Gastrocnemius medialis (tissue), 4 donors: ENCODE results near the gene B3GNT8. TPM values are rescaled to one million over a fixed set of nuclear protein-coding genes. Genes with fewer than 3 reads are reported as not detected.

Experiments used
- ATAC-seq, 2 donors: fragments of 150-250 bp; one replicate each; pipeline ENCODE4 v1.9.1; 2016
- DNase-seq, 2 donors: peaks; one replicate each; pipeline ENCODE4 v3.0.0-alpha.2; 2019
- H3K27ac ChIP-seq, 4 donors: fragments of 200-600 bp; sonication (generic); 1 replicate in 1 of 4; 2 replicates in 3 of 4; pipeline ENCODE4 v1.5.1; 2016 to 2018; ENCODE audit warnings: mild to moderate bottlenecking in 2 of 4, moderate library complexity in 1 of 4
- H3K27me3 ChIP-seq, 3 donors: fragments of 200-600 bp; sonication (generic) in 2 of 3; 1 replicate in 1 of 3; 2 replicates in 2 of 3; pipeline versions ENCODE4 v1.5.1 to v1.6.0; 2016 to 2019; ENCODE audit warnings: mild to moderate bottlenecking in 1 of 3, moderate library complexity in 1 of 3
- H3K36me3 ChIP-seq, 2 donors: fragments of 200-600 bp; sonication (generic) in 1 of 2; one replicate each; pipeline ENCODE4 v1.5.1; 2017 to 2018
- H3K4me1 ChIP-seq, 2 donors: fragments of 200-600 bp; sonication (generic) in 1 of 2; one replicate each; pipeline ENCODE4 v1.5.1; 2016 to 2017; ENCODE audit warnings: mild to moderate bottlenecking in 2 of 2
- H3K4me3 ChIP-seq, 4 donors: fragments of 200-600 bp; sonication (generic) in 3 of 4; 1 replicate in 1 of 4; 2 replicates in 3 of 4; pipeline ENCODE4 v1.5.1; 2016 to 2019; ENCODE audit warnings: mild to moderate bottlenecking in 2 of 4
- H3K9me3 ChIP-seq, 3 donors: fragments of 200-600 bp; sonication (generic) in 2 of 3; 1 replicate in 1 of 3; 2 replicates in 2 of 3; pipeline ENCODE4 v1.5.1; 2016 to 2019
- POLR2A ChIP-seq, 2 donors: fragments of 450-650 bp; IDR thresholded peaks; one replicate each; pipeline ENCODE4 v1.6.1; 2017; ENCODE audit warnings: antibody characterized with exemption in 2 of 2, mild to moderate bottlenecking in 2 of 2, moderate library complexity in 2 of 2
- in situ Hi-C, 4 donors: fragments of 200-750 bp; cut with MboI; loops; one replicate each; pipeline versions ENCODE4 v1.15.0 to v1.8.0; 2017; ENCODE audit warnings: low sequenced_read_pairs in 4 of 4
- intact Hi-C: fragments of 100-400 bp; cut with DNase I; formaldehyde crosslinking; loops from one replicate; pipeline ENCODE4 v1.15.1; 2023; ENCODE audit warnings: low total_unique reads
- total RNA-seq, 4 donors: library from RNA; depleted of rRNA; stranded (reverse); fragments of >200 nt; gene quantifications; one replicate each; pipeline versions ENCODE4 v1.1.0 to v1.2.3, GENCODE V29; 2016
- TF ChIP-seq, protein P1 (sequence below), 5 experiments: fragments of 450-650 bp in 3 of 5; fragments of 200-600 bp in 2 of 5; sonication (generic) in 2 of 5; IDR thresholded peaks in 4 of 5; conservative IDR thresholded peaks in 1 of 5; 1 replicate in 4 of 5; 2 replicates in 1 of 5; pipeline ENCODE4 v1.5.1; 2016 to 2019; ENCODE audit warnings: antibody characterized with exemption in 5 of 5, mild to moderate bottlenecking in 3 of 5, moderate library complexity in 3 of 5

B3GNT8 gene
- total RNA-seq, 4 donors from 2014 or later, result 0.24 to 0.33 (median 0.33) TPM; not detected in 1

DNA sequence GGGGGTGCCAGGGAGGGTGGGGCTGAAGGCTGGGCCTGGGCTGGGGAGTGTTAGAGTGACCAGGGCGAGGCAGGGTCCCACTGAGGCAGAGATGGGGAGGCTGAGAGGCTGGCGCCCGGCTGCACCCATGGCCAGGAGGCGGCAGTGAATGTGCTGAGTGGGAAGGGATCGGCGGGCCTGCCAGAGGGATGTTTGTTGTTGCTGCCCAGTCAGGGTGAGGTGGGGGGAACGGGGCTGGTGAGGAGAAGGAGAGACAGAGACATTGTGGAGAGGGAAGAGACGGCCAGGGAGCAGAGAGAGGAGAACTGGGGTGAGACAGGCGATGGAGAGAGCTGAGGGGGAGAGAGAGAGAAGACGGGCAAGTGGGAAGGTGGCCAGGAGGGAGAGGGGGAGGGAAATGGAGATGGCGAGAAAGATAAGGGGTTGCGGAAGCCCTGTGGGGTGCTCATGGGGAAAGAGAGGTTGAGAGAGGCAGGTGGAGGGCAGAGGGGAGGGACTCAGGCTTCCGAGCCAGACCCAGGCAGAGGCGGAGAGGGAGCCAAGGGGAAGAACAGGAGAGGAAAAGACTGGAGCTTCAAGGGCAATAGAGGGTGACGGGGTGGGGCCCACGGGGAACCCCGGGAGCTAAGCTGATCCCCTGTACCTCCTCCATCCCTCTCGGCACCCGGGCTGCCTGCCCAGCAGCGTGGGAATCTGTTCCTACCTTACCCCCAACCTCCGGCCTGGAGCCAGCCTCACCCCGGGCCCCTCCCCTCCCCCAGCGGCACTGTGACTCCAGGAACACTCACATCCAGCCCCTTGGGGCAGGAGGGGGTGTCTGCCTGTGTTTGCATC, 690 bp upstream of the B3GNT8 start:
- no peaks in the 10 kb centered on the region for H3K27me3 ChIP-seq
- DNase-seq (no peak), ATAC-seq (peak in 1 of 2 donors; percentile 5)
- H3K27ac ChIP-seq, result peak overlapping the region; percentile 60 to 74 (median 68)
- peaks cover 0 to 39% of the 10 kb centered on the region in 2 donors for H3K36me3 ChIP-seq
- H3K9me3 ChIP-seq, result no peaks in the 10 kb centered on the region
- H3K4me3 ChIP-seq, result peak overlapping the region; percentile 43 to 59 (median 54)
- TF ChIP-seq, protein P1, sequence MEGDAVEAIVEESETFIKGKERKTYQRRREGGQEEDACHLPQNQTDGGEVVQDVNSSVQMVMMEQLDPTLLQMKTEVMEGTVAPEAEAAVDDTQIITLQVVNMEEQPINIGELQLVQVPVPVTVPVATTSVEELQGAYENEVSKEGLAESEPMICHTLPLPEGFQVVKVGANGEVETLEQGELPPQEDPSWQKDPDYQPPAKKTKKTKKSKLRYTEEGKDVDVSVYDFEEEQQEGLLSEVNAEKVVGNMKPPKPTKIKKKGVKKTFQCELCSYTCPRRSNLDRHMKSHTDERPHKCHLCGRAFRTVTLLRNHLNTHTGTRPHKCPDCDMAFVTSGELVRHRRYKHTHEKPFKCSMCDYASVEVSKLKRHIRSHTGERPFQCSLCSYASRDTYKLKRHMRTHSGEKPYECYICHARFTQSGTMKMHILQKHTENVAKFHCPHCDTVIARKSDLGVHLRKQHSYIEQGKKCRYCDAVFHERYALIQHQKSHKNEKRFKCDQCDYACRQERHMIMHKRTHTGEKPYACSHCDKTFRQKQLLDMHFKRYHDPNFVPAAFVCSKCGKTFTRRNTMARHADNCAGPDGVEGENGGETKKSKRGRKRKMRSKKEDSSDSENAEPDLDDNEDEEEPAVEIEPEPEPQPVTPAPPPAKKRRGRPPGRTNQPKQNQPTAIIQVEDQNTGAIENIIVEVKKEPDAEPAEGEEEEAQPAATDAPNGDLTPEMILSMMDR (IDR thresholded peaks at IDR 0.05 in 4 of 5, conservative IDR thresholded peaks at IDR 0.05 in 1 of 5), result no peak
- no peak for TF ChIP-seq POLR2A (IDR thresholded peaks at IDR 0.05)
- peaks cover 23 to 38% of the 10 kb centered on the region in 2 donors for H3K4me1 ChIP-seq
- in situ Hi-C loops (no loop called here), intact Hi-C loops (no loop called here)

DNA sequence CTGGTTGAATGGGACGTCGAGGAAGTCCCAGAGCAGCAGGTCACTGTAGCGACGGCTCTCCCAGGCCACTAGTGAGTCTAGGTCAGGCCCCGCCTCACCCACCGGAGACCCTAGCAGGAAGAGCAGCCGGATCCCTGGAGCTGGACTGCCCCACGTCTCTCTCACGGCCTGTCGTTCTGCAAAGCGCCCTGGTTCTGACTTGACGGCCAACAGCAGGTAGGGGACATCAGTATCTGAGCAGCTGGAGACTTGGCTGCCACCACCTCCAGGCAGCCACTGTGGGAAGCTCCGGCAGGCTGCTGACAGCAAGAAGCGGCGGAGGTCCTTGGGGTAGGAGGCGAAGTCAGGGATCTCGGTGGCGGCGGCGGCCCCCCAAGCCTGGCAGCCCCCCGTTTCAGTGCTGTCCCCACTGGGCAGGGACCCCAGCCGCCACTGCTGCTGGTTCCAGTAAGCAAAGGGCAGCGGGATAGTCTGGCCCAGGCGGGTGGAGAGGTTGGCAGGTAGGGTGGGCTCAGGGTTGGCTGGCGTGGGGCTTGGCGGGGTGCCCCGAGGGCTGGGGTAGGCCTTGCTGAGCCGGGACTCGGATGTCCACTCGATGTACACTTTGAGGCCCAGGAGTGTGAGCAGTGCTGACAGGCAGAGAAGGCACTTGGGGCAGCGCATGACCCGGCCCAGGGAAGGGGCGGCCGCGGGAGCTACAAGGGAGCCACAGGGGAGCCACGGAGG, 895 bp downstream of the B3GNT8 start:
- peak overlapping the region; percentile 43 to 59 (median 54) for H3K4me3 ChIP-seq
- peak overlapping the region; percentile 60 to 74 (median 68) for H3K27ac ChIP-seq
- in situ Hi-C loops, result no loop called here
- H3K36me3 ChIP-seq, result peaks cover 0 to 51% of the 10 kb centered on the region in 2 donors
- H3K9me3 ChIP-seq, result no peaks in the 10 kb centered on the region
- ATAC-seq, result no peak
- intact Hi-C loops, result no loop called here
- no peak for DNase-seq
- peaks cover 12 to 23% of the 10 kb centered on the region in 2 donors for H3K4me1 ChIP-seq
- no peak for TF ChIP-seq POLR2A (IDR thresholded peaks at IDR 0.05)
- TF ChIP-seq, protein P1 (IDR thresholded peaks at IDR 0.05 in 4 of 5, conservative IDR thresholded peaks at IDR 0.05 in 1 of 5), result no peak
- H3K27me3 ChIP-seq, result no peaks in the 10 kb centered on the region

DNA sequence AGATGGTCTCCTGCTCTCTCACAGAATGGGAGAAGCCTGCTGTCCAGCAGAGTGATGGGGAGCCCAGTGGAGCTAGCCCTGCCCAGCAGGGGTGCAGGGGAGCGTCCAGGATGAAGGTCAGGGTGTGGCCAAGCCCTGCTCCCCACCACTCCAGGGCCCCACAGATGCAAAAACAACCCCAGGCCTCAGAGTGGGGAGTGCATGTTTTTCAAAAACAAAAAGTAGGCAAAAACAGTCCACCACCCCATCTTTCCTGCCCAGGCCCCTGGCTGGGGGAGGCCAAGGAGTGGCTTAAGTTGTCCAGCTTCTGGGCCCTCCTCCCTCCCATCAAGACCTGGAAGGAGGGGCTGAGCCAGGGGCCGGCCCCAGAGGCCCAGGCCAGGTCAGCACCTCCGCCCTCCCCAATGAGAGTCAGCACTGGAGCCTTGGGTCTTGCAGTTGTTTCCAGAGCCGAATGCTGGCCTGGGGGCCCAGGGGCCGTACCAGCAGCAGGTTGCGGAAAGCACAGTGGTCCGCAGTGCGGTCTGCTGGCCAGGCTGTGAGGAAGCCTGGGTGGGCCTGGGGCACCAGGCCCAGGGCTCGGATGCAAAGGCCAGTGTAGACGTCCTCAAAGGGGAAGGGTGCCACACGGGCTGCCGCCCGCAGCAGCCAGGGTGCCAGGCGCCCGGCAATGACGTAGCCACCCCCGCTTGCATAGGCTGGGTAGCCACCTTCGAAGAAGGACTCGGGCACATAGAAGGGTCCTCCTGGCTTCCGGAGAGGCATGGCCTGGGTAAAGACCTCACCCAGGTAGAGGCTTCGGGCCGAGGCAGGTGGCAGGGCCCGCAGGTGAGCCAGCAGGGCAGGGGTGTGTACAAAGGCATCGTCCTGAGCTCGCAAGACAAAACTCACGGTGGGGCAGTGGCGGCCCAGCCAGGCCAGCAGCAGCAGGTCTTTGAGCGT, 1.7 kb downstream of the B3GNT8 start:
- no peak overlapping the region for H3K4me3 ChIP-seq
- intact Hi-C loops, result no loop called here

More for the DNA sequence above, 1.7 kb downstream of the B3GNT8 start:
- H3K36me3 ChIP-seq, result peaks cover 0 to 59% of the 10 kb centered on the region in 2 donors
- H3K9me3 ChIP-seq, result no peaks in the 10 kb centered on the region
- H3K27me3 ChIP-seq, result no peaks in the 10 kb centered on the region
- ATAC-seq (no peak), DNase-seq (no peak)
- no peak for TF ChIP-seq POLR2A (IDR thresholded peaks at IDR 0.05)
- TF ChIP-seq, protein P1 (IDR thresholded peaks at IDR 0.05 in 4 of 5, conservative IDR thresholded peaks at IDR 0.05 in 1 of 5), result no peak
- H3K4me1 ChIP-seq, result peaks cover 8 to 19% of the 10 kb centered on the region in 2 donors
- no peak overlapping the region for H3K27ac ChIP-seq
- in situ Hi-C loops, result no loop called here
